Neural cell (in vitro differentiated cells): ENCODE results near the gene F3. TPM values are rescaled to one million over a fixed set of nuclear protein-coding genes. Genes with fewer than 3 reads are reported as not detected.

Experiments used
- H2AFZ ChIP-seq: fragments of 200-600, 300-800 bp; sonication (generic), shearing (Covaris generic); 2 replicates; pipeline ENCODE4 v1.6.0; 2014; ENCODE audit warnings: low read depth, mild to moderate bottlenecking, antibody characterized with exemption, low read length, moderate library complexity
- H3F3A ChIP-seq: fragments of 200-600 bp; shearing (Covaris generic); 2 replicates; pipeline ENCODE4 v1.6.1; 2016; ENCODE audit warnings: mild to moderate bottlenecking, moderate library complexity, mixed read lengths, antibody characterized with exemption, low read length; ENCODE audit not compliant: insufficient read depth, poor library complexity, severe bottlenecking
- H3K27ac ChIP-seq: fragments of 200-600, 300-800 bp; sonication (generic), shearing (Covaris generic); 2 replicates; pipeline ENCODE4 v1.5.1; 2014; ENCODE audit warnings: mild to moderate bottlenecking, low read length, moderate library complexity
- H3K27me3 ChIP-seq: fragments of 300-800, 200-600 bp; sonication (generic), shearing (Covaris generic); 2 replicates; pipeline ENCODE4 v1.6.0; 2014; ENCODE audit warnings: mild to moderate bottlenecking, low read depth, low read length, moderate library complexity; ENCODE audit not compliant: insufficient read depth
- H3K36me3 ChIP-seq: fragments of 300-800, 200-600 bp; sonication (generic), shearing (Covaris generic); 2 replicates; pipeline ENCODE4 v1.5.1; 2014; ENCODE audit warnings: mild to moderate bottlenecking, antibody characterized with exemption, low read length, moderate library complexity; ENCODE audit not compliant: insufficient read depth
- H3K4me2 ChIP-seq: fragments of 300-800, 200-600 bp; sonication (generic), shearing (Covaris generic); 2 replicates; pipeline ENCODE4 v1.6.0; 2014; ENCODE audit warnings: mild to moderate bottlenecking, low read length
- H3K4me3 ChIP-seq: fragments of 300-800, 200-600 bp; sonication (generic), shearing (Covaris generic); 2 replicates; pipeline ENCODE4 v1.5.1; 2014; ENCODE audit warnings: mild to moderate bottlenecking, low read length, moderate library complexity
- H3K79me2 ChIP-seq: fragments of 200-600 bp; shearing (Covaris generic); replicated peaks from 2 replicates; pipeline ENCODE4 v1.6.0; 2014; ENCODE audit warnings: mild to moderate bottlenecking, low read length, moderate library complexity; ENCODE audit not compliant: insufficient read depth
- H3K9ac ChIP-seq: fragments of 300-800, 200-600 bp; sonication (generic), shearing (Covaris generic); 2 replicates; pipeline ENCODE4 v1.6.1; 2016; ENCODE audit warnings: mild to moderate bottlenecking, low read length, mixed read lengths
- H3K9me2 ChIP-seq: fragments of 200-600 bp; shearing (Covaris generic); 2 replicates; pipeline ENCODE4 v1.6.1; 2016; ENCODE audit warnings: mild to moderate bottlenecking, low read length, mixed read lengths; ENCODE audit not compliant: insufficient read depth
- H3K9me3 ChIP-seq: fragments of 200-600, 300-800 bp; sonication (generic), shearing (Covaris generic); 2 replicates; pipeline ENCODE4 v1.6.1; 2016; ENCODE audit warnings: mild to moderate bottlenecking, mixed run types, low read length, moderate library complexity, mixed read lengths
- H4K20me1 ChIP-seq: fragments of 200-600 bp; shearing (Covaris generic); 2 replicates; pipeline ENCODE4 v1.6.1; 2016; ENCODE audit warnings: mild to moderate bottlenecking, mixed run types; ENCODE audit not compliant: insufficient read depth
- CTCF ChIP-seq: fragments of 450-650 bp; IDR thresholded peaks from 2 replicates; pipeline ENCODE4 v1.5.1; 2014; ENCODE audit warnings: antibody characterized with exemption, mild to moderate bottlenecking, moderate library complexity; ENCODE audit not compliant: poor library complexity, severe bottlenecking
- EP300 ChIP-seq: fragments of 450-650 bp; conservative IDR thresholded peaks from 2 replicates; pipeline ENCODE4 v1.6.1; 2014; ENCODE audit warnings: antibody characterized with exemption, mild to moderate bottlenecking, moderate library complexity; ENCODE audit not compliant: poor library complexity, severe bottlenecking
- EZH2 ChIP-seq: fragments of 200-600, 300-800 bp; shearing (Covaris generic), sonication (generic); IDR thresholded peaks from 2 replicates; pipeline ENCODE4 v1.6.1; 2014; ENCODE audit warnings: antibody characterized with exemption, low read length, borderline replicate concordance, mild to moderate bottlenecking; ENCODE audit not compliant: insufficient read depth, poor library complexity, severe bottlenecking
- MXI1 ChIP-seq: fragments of 450-650 bp; conservative IDR thresholded peaks from 2 replicates; pipeline ENCODE4 v1.6.1; 2014; ENCODE audit warnings: antibody characterized with exemption, mild to moderate bottlenecking; ENCODE audit not compliant: poor library complexity, severe bottlenecking
- POLR2AphosphoS5 ChIP-seq: IDR thresholded peaks from 2 replicates; pipeline ENCODE4 v1.6.1; 2012
- RAD21 ChIP-seq: fragments of 450-650 bp; conservative IDR thresholded peaks from 2 replicates; pipeline ENCODE4 v1.6.1; 2014; ENCODE audit warnings: antibody characterized with exemption, mild to moderate bottlenecking, moderate library complexity
- REST ChIP-seq: IDR thresholded peaks from 2 replicates; pipeline ENCODE4 v1.6.1; 2012; ENCODE audit warnings: borderline replicate concordance
- SMC3 ChIP-seq: fragments of 450-650 bp; conservative IDR thresholded peaks from 2 replicates; pipeline ENCODE4 v1.6.1; 2014; ENCODE audit warnings: antibody characterized with exemption, mild to moderate bottlenecking, moderate library complexity; ENCODE audit not compliant: poor library complexity
- TAF1 ChIP-seq: IDR thresholded peaks from 2 replicates; pipeline ENCODE4 v1.6.1; 2012; ENCODE audit warnings: low read depth
- polyA plus RNA-seq: library from polyadenylated mRNA; depleted of rRNA; stranded (reverse); fragments of >200 nt; gene quantifications from 2 replicates; pipeline ENCODE4 v1.2.3, GENCODE V29; 2014

F3 gene
- polyA plus RNA-seq, 1 donor from 2014 or later: 0.10 TPM

- TF ChIP-seq EZH2: no peak
- no peak for TF ChIP-seq CTCF
- no peak for TF ChIP-seq SMC3
- no peak for TF ChIP-seq REST
- no peak for TF ChIP-seq TAF1
- TF ChIP-seq RAD21: no peak
- no peak for TF ChIP-seq EP300
- no peak for TF ChIP-seq MXI1
- no peak for TF ChIP-seq POLR2AphosphoS5
- H3K27me3 ChIP-seq: peaks cover 5% of the 10 kb centered on the region
- H3K4me2 ChIP-seq: no peak overlapping the region
- no peaks in the 10 kb centered on the region for H3F3A ChIP-seq
- no peaks in the 10 kb centered on the region for H3K9me3 ChIP-seq
- no peaks in the 10 kb centered on the region for H3K9me2 ChIP-seq
- H3K9ac ChIP-seq: no peak overlapping the region
- H3K4me3 ChIP-seq: no peak overlapping the region
- no peak overlapping the region for H3K27ac ChIP-seq
- H3K79me2 ChIP-seq: no peaks in the 10 kb centered on the region
- H2AFZ ChIP-seq: no peak overlapping the region
- no peaks in the 10 kb centered on the region for H3K36me3 ChIP-seq
- no peaks in the 10 kb centered on the region for H4K20me1 ChIP-seq
These were observed 5.7 kb downstream of the F3 start for GRCh38 chr1:94535879-94536278.

- H3K27me3 ChIP-seq: no peaks in the 10 kb centered on the region
- H3K27ac ChIP-seq: no peak overlapping the region
- no peaks in the 10 kb centered on the region for H3K9me3 ChIP-seq
- H3K36me3 ChIP-seq: no peaks in the 10 kb centered on the region
- no peak overlapping the region for H3K4me2 ChIP-seq
- no peak overlapping the region for H2AFZ ChIP-seq
- no peaks in the 10 kb centered on the region for H3K9me2 ChIP-seq
- H3F3A ChIP-seq: no peaks in the 10 kb centered on the region
- H3K79me2 ChIP-seq: no peaks in the 10 kb centered on the region
- no peak for TF ChIP-seq SMC3
- no peak for TF ChIP-seq MXI1
- TF ChIP-seq TAF1: no peak
- TF ChIP-seq CTCF: no peak
- no peak for TF ChIP-seq RAD21
- no peak for TF ChIP-seq EP300
- TF ChIP-seq REST: no peak
- no peak for TF ChIP-seq POLR2AphosphoS5
- TF ChIP-seq EZH2: no peak
- no peak overlapping the region for H3K4me3 ChIP-seq
- H3K9ac ChIP-seq: no peak overlapping the region
- H4K20me1 ChIP-seq: no peaks in the 10 kb centered on the region
These were observed 6.5 kb downstream of the F3 start for GRCh38 chr1:94535095-94535494.
